ENCODE measurements around the gene LRP1B.

GRCh38 chr2:140242889-140243288 lies 1887.9 kb downstream of the LRP1B start:
- TF ChIP-seq POLR2A (IDR thresholded peaks at IDR 0.05) (no peak), CTCF (IDR thresholded peaks at IDR 0.05) (no peak), POLR2AphosphoS5 (IDR thresholded peaks at IDR 0.05) (no peak)
